ENCODE results near the gene TRAF3. TPM values are rescaled to one million over a fixed set of nuclear protein-coding genes. Genes with fewer than 3 reads are reported as not detected.

TRAF3 gene
- total RNA-seq, 1 donor from 2014 or later: 25.9 TPM

DNA sequence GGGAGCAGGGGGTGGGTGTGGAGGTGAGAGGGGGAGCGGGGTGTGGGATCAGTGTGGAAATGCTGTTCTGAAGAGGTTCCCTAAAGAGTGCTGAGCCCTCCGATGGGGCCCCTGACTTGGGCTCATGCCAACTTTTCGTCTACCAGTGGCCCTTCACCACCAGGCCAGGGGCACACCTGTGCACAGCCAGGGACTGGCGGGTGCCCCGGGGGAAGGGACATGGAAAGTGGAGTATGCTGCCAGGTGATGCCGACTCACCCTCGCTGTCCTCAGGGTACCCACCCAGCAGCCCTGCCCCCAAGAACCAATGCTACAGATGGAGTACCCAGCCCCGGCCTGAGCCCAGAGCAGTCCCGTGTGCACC, 171.4 kb downstream of the TRAF3 start:
- TF ChIP-seq, protein P1, sequence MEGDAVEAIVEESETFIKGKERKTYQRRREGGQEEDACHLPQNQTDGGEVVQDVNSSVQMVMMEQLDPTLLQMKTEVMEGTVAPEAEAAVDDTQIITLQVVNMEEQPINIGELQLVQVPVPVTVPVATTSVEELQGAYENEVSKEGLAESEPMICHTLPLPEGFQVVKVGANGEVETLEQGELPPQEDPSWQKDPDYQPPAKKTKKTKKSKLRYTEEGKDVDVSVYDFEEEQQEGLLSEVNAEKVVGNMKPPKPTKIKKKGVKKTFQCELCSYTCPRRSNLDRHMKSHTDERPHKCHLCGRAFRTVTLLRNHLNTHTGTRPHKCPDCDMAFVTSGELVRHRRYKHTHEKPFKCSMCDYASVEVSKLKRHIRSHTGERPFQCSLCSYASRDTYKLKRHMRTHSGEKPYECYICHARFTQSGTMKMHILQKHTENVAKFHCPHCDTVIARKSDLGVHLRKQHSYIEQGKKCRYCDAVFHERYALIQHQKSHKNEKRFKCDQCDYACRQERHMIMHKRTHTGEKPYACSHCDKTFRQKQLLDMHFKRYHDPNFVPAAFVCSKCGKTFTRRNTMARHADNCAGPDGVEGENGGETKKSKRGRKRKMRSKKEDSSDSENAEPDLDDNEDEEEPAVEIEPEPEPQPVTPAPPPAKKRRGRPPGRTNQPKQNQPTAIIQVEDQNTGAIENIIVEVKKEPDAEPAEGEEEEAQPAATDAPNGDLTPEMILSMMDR (IDR thresholded peaks at IDR 0.05; ENCODE audit: insufficient read depth, low read depth, low read length): no peak
- no peak for TF ChIP-seq EZH2 (IDR thresholded peaks at IDR 0.05; ENCODE audit: insufficient read depth, low read length)
- no peak for DNase-seq (ENCODE audit: low read depth)
- no peaks in the 10 kb centered on the region for H3K79me2 ChIP-seq (ENCODE audit: insufficient read depth, low read length)
- FAIRE-seq: no peak
- H3K9ac ChIP-seq (ENCODE audit: low read length): no peak overlapping the region
- H3K4me2 ChIP-seq (ENCODE audit: low read length): no peak overlapping the region
- H3K9me3 Mint-ChIP-seq (ENCODE audit: unreplicated experiment): no peaks in the 10 kb centered on the region
- no peaks in the 10 kb centered on the region for H3K27me3 Mint-ChIP-seq (ENCODE audit: low read depth, unreplicated experiment)
- H4K20me1 ChIP-seq (ENCODE audit: insufficient read depth, low read length): peaks cover 59% of the 10 kb centered on the region
- no peak overlapping the region for H3K27ac ChIP-seq (ENCODE audit: low read depth, low read length)
- peaks cover 35% of the 10 kb centered on the region for H3K4me1 ChIP-seq (ENCODE audit: insufficient read depth, low read length)
- H2AFZ ChIP-seq (ENCODE audit: low read depth, low read length): no peak overlapping the region
- peaks cover 17% of the 10 kb centered on the region for H3K4me1 Mint-ChIP-seq (ENCODE audit: low read depth, unreplicated experiment)
- H3K36me3 Mint-ChIP-seq (ENCODE audit: low read depth, unreplicated experiment): peaks cover 35% of the 10 kb centered on the region
- H3K4me3 Mint-ChIP-seq (ENCODE audit: unreplicated experiment): no peak overlapping the region
- no peaks in the 10 kb centered on the region for H3K27me3 ChIP-seq (ENCODE audit: insufficient read depth, low read length)
- no peaks in the 10 kb centered on the region for H3K9me3 ChIP-seq (ENCODE audit: insufficient read depth, low read depth, low read length)
- H3K4me3 ChIP-seq (ENCODE audit: insufficient read depth, low read depth, low read length): no peak overlapping the region
- peaks cover 54% of the 10 kb centered on the region for H3K36me3 ChIP-seq (ENCODE audit: insufficient read depth, low read length)
- H3K27ac Mint-ChIP-seq (ENCODE audit: unreplicated experiment): peak overlapping the region; percentile 53

DNA sequence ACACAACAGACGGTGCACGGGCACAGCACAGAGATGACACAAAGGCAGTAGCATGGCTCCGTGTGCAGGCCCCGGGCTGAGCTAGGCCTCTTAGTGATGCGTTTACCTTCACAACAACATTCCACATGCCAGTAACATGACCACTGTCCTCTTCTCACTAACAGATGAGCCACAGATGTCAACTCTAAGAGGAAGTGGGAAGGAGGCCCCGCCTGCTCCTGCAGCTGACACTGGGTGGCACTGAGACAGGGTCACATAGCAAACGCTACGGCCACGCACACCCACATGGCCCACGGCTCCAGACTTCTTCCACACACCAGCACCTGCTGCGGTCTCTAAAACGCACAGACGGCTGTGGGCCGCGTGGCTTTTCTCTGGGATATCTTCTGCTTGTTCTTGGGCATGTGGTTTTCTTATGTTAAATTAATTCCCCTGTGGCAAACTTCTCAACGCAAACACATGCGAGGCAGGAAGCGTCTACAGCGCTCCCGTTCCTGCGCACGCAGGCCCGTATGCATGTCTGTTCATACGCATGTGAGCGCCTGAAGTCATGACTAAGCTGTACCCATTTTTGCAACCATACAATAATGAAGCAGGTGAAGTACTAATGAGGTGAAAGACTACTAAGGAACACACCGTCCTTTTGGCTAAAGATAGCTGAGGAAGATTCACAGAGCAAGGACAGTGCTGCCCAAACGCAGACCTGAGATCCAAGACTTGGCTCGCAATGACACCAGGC, 172.0 kb downstream of the TRAF3 start:
- Mint-ChIP-seq H3K27me3 (ENCODE audit: low read depth, unreplicated experiment) (no peaks in the 10 kb centered on the region), H3K4me1 (ENCODE audit: low read depth, unreplicated experiment) (peaks cover 17% of the 10 kb centered on the region), H3K27ac (ENCODE audit: unreplicated experiment) (peak overlapping the region; percentile 53), H3K9me3 (ENCODE audit: unreplicated experiment) (no peaks in the 10 kb centered on the region), H3K36me3 (ENCODE audit: low read depth, unreplicated experiment) (peaks cover 33% of the 10 kb centered on the region), H3K4me3 (ENCODE audit: unreplicated experiment) (no peak overlapping the region)
- H3K9me3 ChIP-seq (ENCODE audit: insufficient read depth, low read depth, low read length): no peaks in the 10 kb centered on the region
- H3K27ac ChIP-seq (ENCODE audit: low read depth, low read length): no peak overlapping the region
- H3K36me3 ChIP-seq (ENCODE audit: insufficient read depth, low read length): peaks cover 56% of the 10 kb centered on the region
- no peak overlapping the region for H3K4me3 ChIP-seq (ENCODE audit: insufficient read depth, low read depth, low read length)
- H3K79me2 ChIP-seq (ENCODE audit: insufficient read depth, low read length): no peaks in the 10 kb centered on the region
- H3K4me1 ChIP-seq (ENCODE audit: insufficient read depth, low read length): peaks cover 35% of the 10 kb centered on the region
- DNase-seq (ENCODE audit: low read depth) (peak; percentile 16), FAIRE-seq (no peak)
- no peak overlapping the region for H3K4me2 ChIP-seq (ENCODE audit: low read length)
- H4K20me1 ChIP-seq (ENCODE audit: insufficient read depth, low read length): peaks cover 60% of the 10 kb centered on the region
- TF ChIP-seq, protein P1 (IDR thresholded peaks at IDR 0.05; ENCODE audit: insufficient read depth, low read depth, low read length): no peak
- TF ChIP-seq EZH2 (IDR thresholded peaks at IDR 0.05; ENCODE audit: insufficient read depth, low read length): no peak
- no peaks in the 10 kb centered on the region for H3K27me3 ChIP-seq (ENCODE audit: insufficient read depth, low read length)
- no peak overlapping the region for H2AFZ ChIP-seq (ENCODE audit: low read depth, low read length)
- H3K9ac ChIP-seq (ENCODE audit: low read length): no peak overlapping the region

DNA sequence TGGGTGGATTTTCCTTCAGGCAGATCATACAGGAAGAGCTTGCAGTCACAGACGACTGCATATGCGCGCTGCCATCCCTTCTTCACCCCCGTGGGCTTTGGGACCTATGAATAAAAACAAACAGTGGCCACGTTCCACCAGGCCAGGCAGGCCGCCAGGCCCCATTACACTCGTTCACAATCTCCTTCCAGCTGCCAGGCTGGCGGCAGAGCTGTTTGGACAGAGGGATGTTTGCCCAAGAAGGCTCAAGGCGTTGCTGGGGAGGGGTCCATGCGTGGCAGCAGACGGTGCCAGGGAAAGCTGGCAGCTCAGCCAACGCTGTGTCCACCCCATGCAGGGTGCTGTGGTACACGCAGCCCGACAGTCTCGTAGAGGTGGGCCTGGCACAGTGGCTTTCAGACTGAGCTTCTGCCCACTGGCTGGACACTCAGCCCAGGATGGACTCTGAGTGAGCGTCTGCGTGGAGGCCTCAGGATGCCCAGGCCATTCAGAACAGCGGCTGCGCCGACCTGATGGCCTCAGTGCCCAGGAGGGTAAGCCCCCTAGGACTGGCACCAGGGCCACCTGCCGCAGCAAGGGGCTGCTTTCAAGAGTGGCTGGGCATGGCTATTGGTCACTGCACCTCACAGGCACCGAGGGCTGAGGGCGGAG, 172.7 kb downstream of the TRAF3 start:
- H3K36me3 ChIP-seq (ENCODE audit: insufficient read depth, low read length): peaks cover 55% of the 10 kb centered on the region
- H3K27me3 ChIP-seq (ENCODE audit: insufficient read depth, low read length): no peaks in the 10 kb centered on the region
- H3K4me3 ChIP-seq (ENCODE audit: insufficient read depth, low read depth, low read length): no peak overlapping the region
- peaks cover 34% of the 10 kb centered on the region for H3K36me3 Mint-ChIP-seq (ENCODE audit: low read depth, unreplicated experiment)
- no peak overlapping the region for H3K9ac ChIP-seq (ENCODE audit: low read length)
- no peaks in the 10 kb centered on the region for H3K9me3 Mint-ChIP-seq (ENCODE audit: unreplicated experiment)
- no peak overlapping the region for H3K4me2 ChIP-seq (ENCODE audit: low read length)
- no peaks in the 10 kb centered on the region for H3K79me2 ChIP-seq (ENCODE audit: insufficient read depth, low read length)
- H3K4me1 Mint-ChIP-seq (ENCODE audit: low read depth, unreplicated experiment): peaks cover 17% of the 10 kb centered on the region
- H4K20me1 ChIP-seq (ENCODE audit: insufficient read depth, low read length): peaks cover 63% of the 10 kb centered on the region
- H3K27ac Mint-ChIP-seq (ENCODE audit: unreplicated experiment): peak overlapping the region; percentile 43
- H2AFZ ChIP-seq (ENCODE audit: low read depth, low read length): no peak overlapping the region
- no peaks in the 10 kb centered on the region for H3K9me3 ChIP-seq (ENCODE audit: insufficient read depth, low read depth, low read length)
- H3K27me3 Mint-ChIP-seq (ENCODE audit: low read depth, unreplicated experiment): no peaks in the 10 kb centered on the region
- peaks cover 35% of the 10 kb centered on the region for H3K4me1 ChIP-seq (ENCODE audit: insufficient read depth, low read length)
- H3K27ac ChIP-seq (ENCODE audit: low read depth, low read length): no peak overlapping the region
- FAIRE-seq: no peak
- DNase-seq (ENCODE audit: low read depth): no peak
- H3K4me3 Mint-ChIP-seq (ENCODE audit: unreplicated experiment): no peak overlapping the region
- TF ChIP-seq, protein P1 (IDR thresholded peaks at IDR 0.05; ENCODE audit: insufficient read depth, low read depth, low read length): no peak
- no peak for TF ChIP-seq EZH2 (IDR thresholded peaks at IDR 0.05; ENCODE audit: insufficient read depth, low read length)

Data from astrocyte (in vitro differentiated cells and primary cell).